IMR-90 (cell line): ENCODE data around the gene TXNL4B. TPM values are rescaled to one million over a fixed set of nuclear protein-coding genes. Genes with fewer than 3 reads are reported as not detected.

Source experiments
- ATAC-seq: fragments of 200-7000 bp; cut with Tn5 transposase; 2 replicates; pipeline ENCODE4 v1.9.1; 2020; ENCODE audit warnings: low read depth, mild to moderate bottlenecking, moderate library complexity
- BruUV-seq: library from RNA; stranded (reverse); fragments of 400-500 nt; replicated peaks from 2 replicates; lab custom pipeline; 2021; lab: Mats Ljungman, UMichigan
- CTCF ChIA-PET: fragments of 300-600 bp; formaldehyde crosslinking; extraction: SDS; loops from one replicate; lab custom pipeline; 2021; ENCODE audit warnings: antibody characterized with exemption; lab: Yijun Ruan, JAX
- POLR2A ChIA-PET: fragments of 300-600 bp; sonication (Branson Sonifier 250); formaldehyde crosslinking; loops from one replicate; lab custom pipeline; 2022; ENCODE audit warnings: antibody characterized with exemption; ENCODE audit not compliant: unreplicated experiment; lab: Charles Lee
- DNase-seq: peaks from one replicate; pipeline ENCODE4 v3.0.0; 2013
- H2AFZ ChIP-seq: replicated peaks from 2 replicates; pipeline ENCODE3; 2013; ENCODE audit warnings: low read length, mild to moderate bottlenecking; ENCODE audit not compliant: poor library complexity
- H2AK5ac ChIP-seq: 2 replicates; pipeline ENCODE4 v1.6.1; 2013; ENCODE audit warnings: low read depth, low read length, inconsistent platforms
- H2AK9ac ChIP-seq: replicated peaks from 2 replicates; pipeline ENCODE3; 2013; ENCODE audit warnings: mild to moderate bottlenecking, low read depth, low read length, moderate library complexity; ENCODE audit not compliant: poor library complexity
- H2BK120ac ChIP-seq: 2 replicates; pipeline ENCODE4 v1.6.1; 2013; ENCODE audit warnings: low read depth, low read length, inconsistent platforms
- H2BK15ac ChIP-seq: 3 replicates; pipeline ENCODE4 v1.6.1; 2013; ENCODE audit warnings: low read depth, low read length, inconsistent platforms
- H2BK20ac ChIP-seq: 2 replicates; pipeline ENCODE4 v1.6.1; 2013; ENCODE audit warnings: low read depth, mild to moderate bottlenecking, inconsistent platforms, low read length, moderate library complexity
- H2BK5ac ChIP-seq: 2 replicates; pipeline ENCODE4 v1.6.1; 2013; ENCODE audit warnings: mild to moderate bottlenecking, low read depth, low read length, inconsistent platforms; ENCODE audit not compliant: poor library complexity, severe bottlenecking
- H3K14ac ChIP-seq: replicated peaks from 2 replicates; pipeline ENCODE4 v1.6.1; 2013; ENCODE audit warnings: low read depth, low read length, inconsistent platforms
- H3K18ac ChIP-seq: 2 replicates; pipeline ENCODE4 v1.6.1; 2013; ENCODE audit warnings: low read depth, low read length, control low read depth
- H3K23ac ChIP-seq: 2 replicates; pipeline ENCODE4 v1.6.1; 2013; ENCODE audit warnings: low read depth, low read length, inconsistent platforms
- H3K27ac ChIP-seq: 2 replicates; pipeline ENCODE4 v1.5.1; 2013; ENCODE audit warnings: mild to moderate bottlenecking, control low read depth, low read length; ENCODE audit not compliant: insufficient read depth
- H3K27me3 ChIP-seq: 2 replicates; pipeline ENCODE4 v1.6.1; 2013; ENCODE audit warnings: low read length; ENCODE audit not compliant: control insufficient read depth, insufficient read depth
- H3K36me3 ChIP-seq: 2 replicates; pipeline ENCODE4 v1.6.1; 2013; ENCODE audit warnings: low read length, mixed read lengths; ENCODE audit not compliant: control insufficient read depth, insufficient read depth
- H3K4ac ChIP-seq: 2 replicates; pipeline ENCODE4 v1.6.1; 2013; ENCODE audit warnings: low read depth, low read length, inconsistent platforms
- H3K4me1 ChIP-seq: 2 replicates; pipeline ENCODE4 v1.6.1; 2013; ENCODE audit warnings: low read length, mixed read lengths; ENCODE audit not compliant: control insufficient read depth, insufficient read depth
- H3K4me2 ChIP-seq: 2 replicates; pipeline ENCODE4 v1.6.1; 2013; ENCODE audit warnings: low read depth, mild to moderate bottlenecking, control low read depth, low read length, moderate library complexity
- H3K4me3 ChIP-seq: 2 replicates; pipeline ENCODE4 v1.5.1; 2013; ENCODE audit warnings: low read depth, mild to moderate bottlenecking, control low read depth, low read length, moderate library complexity; ENCODE audit not compliant: insufficient read depth
- H3K56ac ChIP-seq: 2 replicates; pipeline ENCODE4 v1.6.1; 2013; ENCODE audit warnings: low read length, inconsistent platforms; ENCODE audit not compliant: insufficient read depth; ENCODE audit errors: extremely low read depth
- H3K79me1 ChIP-seq, 2 experiments: 2 replicates each; pipeline ENCODE4 v1.6.1; 2013; ENCODE audit warnings: low read length in 2 of 2, inconsistent platforms in 1 of 2, low read depth in 1 of 2
- H3K9ac ChIP-seq: 2 replicates; pipeline ENCODE4 v1.6.1; 2013; ENCODE audit warnings: low read depth, low read length, control low read depth
- H3K9me1 ChIP-seq: 2 replicates; pipeline ENCODE4 v1.6.1; 2013; ENCODE audit warnings: low read length, inconsistent platforms; ENCODE audit not compliant: insufficient read depth
- H3K9me3 ChIP-seq: 2 replicates; pipeline ENCODE4 v1.6.1; 2013; ENCODE audit warnings: low read length; ENCODE audit not compliant: control insufficient read depth, insufficient read depth
- H4K20me1 ChIP-seq: 2 replicates; pipeline ENCODE4 v1.6.1; 2013; ENCODE audit warnings: low read length, inconsistent platforms; ENCODE audit not compliant: insufficient read depth
- H4K5ac ChIP-seq: 2 replicates; pipeline ENCODE4 v1.6.1; 2013; ENCODE audit warnings: mild to moderate bottlenecking, low read depth, low read length, control low read depth
- H4K8ac ChIP-seq, 2 experiments: 2 replicates each; pipeline ENCODE4 v1.6.1; 2013; ENCODE audit warnings: low read depth in 2 of 2, low read length in 2 of 2, control low read depth in 1 of 2, inconsistent platforms in 1 of 2
- H4K91ac ChIP-seq: 2 replicates; pipeline ENCODE4 v1.6.1; 2013; ENCODE audit warnings: low read depth, low read length, inconsistent platforms; ENCODE audit not compliant: insufficient read depth
- BHLHE40 ChIP-seq: fragments of 150-350 bp; IDR thresholded peaks from 2 replicates; pipeline ENCODE4 v1.6.1; 2016; ENCODE audit warnings: mild to moderate bottlenecking, low read depth, low read length
- CEBPB ChIP-seq: IDR thresholded peaks from 2 replicates; pipeline ENCODE4 v1.6.1; 2012; ENCODE audit warnings: low read depth, low read length, improper control_type of control experiment
- CHD1 ChIP-seq: IDR thresholded peaks from 2 replicates; pipeline ENCODE4 v1.6.1; 2012; ENCODE audit warnings: low read depth, low read length, improper control_type of control experiment
- FOS ChIP-seq: fragments of 150-350 bp; IDR thresholded peaks from 2 replicates; pipeline ENCODE4 v1.6.1; 2016; ENCODE audit warnings: low read depth, low read length
- MAFK ChIP-seq: IDR thresholded peaks from 2 replicates; pipeline ENCODE4 v1.6.1; 2012; ENCODE audit warnings: low read depth, low read length, improper control_type of control experiment
- MAZ ChIP-seq: IDR thresholded peaks from 2 replicates; pipeline ENCODE4 v1.6.1; 2012; ENCODE audit warnings: low read depth, mild to moderate bottlenecking, low read length, improper control_type of control experiment, moderate library complexity, borderline replicate concordance
- MXI1 ChIP-seq: IDR thresholded peaks from 2 replicates; pipeline ENCODE4 v1.6.1; 2012; ENCODE audit warnings: low read depth, mild to moderate bottlenecking, low read length, moderate library complexity, borderline replicate concordance
- NFE2L2 ChIP-seq: fragments of 150-350 bp; IDR thresholded peaks from 2 replicates; pipeline ENCODE4 v1.6.1; 2016; ENCODE audit warnings: low read depth, mild to moderate bottlenecking, low read length
- POLR2A ChIP-seq: IDR thresholded peaks from 2 replicates; pipeline ENCODE4 v1.6.1; 2012; ENCODE audit warnings: mild to moderate bottlenecking, low read depth, low read length
- RAD21 ChIP-seq: IDR thresholded peaks from 2 replicates; pipeline ENCODE4 v1.6.1; 2012; ENCODE audit warnings: low read length, improper control_type of control experiment
- RCOR1 ChIP-seq: IDR thresholded peaks from 2 replicates; pipeline ENCODE4 v1.6.1; 2012; ENCODE audit warnings: mild to moderate bottlenecking, low read length, improper control_type of control experiment; ENCODE audit not compliant: insufficient replicate concordance
- RFX5 ChIP-seq: IDR thresholded peaks from 2 replicates; pipeline ENCODE4 v1.8.0; 2012; ENCODE audit warnings: low read depth, mild to moderate bottlenecking, low read length, moderate library complexity
- WGBS, 2 experiments: methylation state at CpG; one replicate each; pipeline versions ENCODE4 v1.1.5 to v1.1.7; 2013; ENCODE audit warnings: missing lambda C conversion rate in 2 of 2; ENCODE audit not compliant: insufficient read length in 1 of 2; ENCODE audit errors: extremely low coverage in 2 of 2; 5-methylcytosine and 5-hydroxymethylcytosine counted together
- dilution Hi-C: fragments of 300-500 bp; cut with HindIII; formaldehyde crosslinking; loops from one replicate; pipeline ENCODE4 v1.14.3; 2018; ENCODE audit warnings: low sequenced_read_pairs; ENCODE audit not compliant: unreplicated experiment
- in situ Hi-C: fragments of 300-500 bp; cut with MboI; formaldehyde crosslinking; loops from 3 replicates; pipeline ENCODE4 v1.14.3; 2019; ENCODE audit warnings: low sequenced_read_pairs, inconsistent platforms, mixed read lengths
- intact Hi-C: fragments of 100-400 bp; cut with micrococcal nuclease; formaldehyde crosslinking; loops from 2 replicates; pipeline ENCODE4 v1.10.0; 2022
- polyA plus RNA-seq, 3 experiments: library from polyadenylated mRNA; depleted of rRNA; stranded (reverse); fragments of >200 nt; gene quantifications; 2 replicates each; pipeline ENCODE4 v1.2.3, GENCODE V29; 2012; ENCODE audit warnings: low replicate concordance in 1 of 3
- total RNA-seq: library from RNA; depleted of rRNA; stranded (reverse); fragments of >200 nt; gene quantifications from 2 replicates; pipeline ENCODE4 v1.2.3, GENCODE V29; 2012
- TF ChIP-seq, protein P1 (sequence below): fragments of 150-350 bp; IDR thresholded peaks from 2 replicates; pipeline ENCODE4 v1.6.1; 2016; ENCODE audit warnings: low read depth, mild to moderate bottlenecking, low read length, moderate library complexity, borderline replicate concordance

Gene TXNL4B
- total and polyA plus RNA-seq, 2 of the 4 experiments (the other 2 are of a cell fraction), result 5.4 to 8.6 TPM

DNA sequence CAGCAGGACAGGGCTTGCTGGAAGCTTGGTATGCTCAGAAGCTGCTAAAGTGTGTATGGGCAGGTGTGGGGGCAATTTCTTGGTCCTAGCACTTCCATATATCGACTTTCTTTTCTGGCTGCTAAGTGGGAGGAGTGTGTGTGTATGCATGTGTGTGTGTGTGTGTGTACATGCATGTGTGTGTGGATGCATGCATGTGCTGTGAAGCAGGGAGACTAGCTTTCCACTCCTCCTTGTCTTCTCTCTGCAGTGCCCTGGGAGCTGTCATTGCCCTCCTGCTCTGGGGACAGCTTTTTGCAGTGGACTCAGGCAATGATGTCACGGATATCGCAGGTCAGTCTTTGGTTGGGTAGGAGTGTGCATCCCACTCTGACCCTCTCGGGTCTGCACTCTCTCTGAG lies 37.5 kb downstream of the TXNL4B start:
- Histone ChIP-seq H2AK5ac (no peak overlapping the region), H3K23ac (no peak overlapping the region), H3K9ac (no peak overlapping the region), H4K20me1 (no peaks in the 10 kb centered on the region), H3K27ac (no peak overlapping the region), H4K8ac (no peak overlapping the region), H3K79me1 (no peaks in the 10 kb centered on the region), H3K36me3 (no peaks in the 10 kb centered on the region), H3K4me2 (no peak overlapping the region), H2BK20ac (no peak overlapping the region), H3K4ac (no peak overlapping the region), H4K5ac (no peak overlapping the region), H3K9me1 (no peaks in the 10 kb centered on the region), H3K14ac (no peak overlapping the region), H4K91ac (no peak overlapping the region), H2BK5ac (no peak overlapping the region), H3K4me3 (no peak overlapping the region), H3K56ac (no peak overlapping the region), H2BK120ac (no peak overlapping the region), H3K4me1 (no peaks in the 10 kb centered on the region), H2AFZ (no peak overlapping the region), H3K9me3 (no peaks in the 10 kb centered on the region), H3K18ac (no peak overlapping the region), H2AK9ac (no peak overlapping the region), H2BK15ac (no peak overlapping the region), H3K27me3 (no peaks in the 10 kb centered on the region)
- ATAC-seq (no peak), DNase-seq (no peak)
- no peak for TF ChIP-seq RCOR1
- TF ChIP-seq MAFK, result no peak
- no peak for TF ChIP-seq NFE2L2
- no peak for TF ChIP-seq MAZ
- no peak for TF ChIP-seq CEBPB
- TF ChIP-seq RFX5, result no peak
- no peak for TF ChIP-seq CHD1
- TF ChIP-seq BHLHE40, result no peak
- no peak for TF ChIP-seq POLR2A
- TF ChIP-seq MXI1, result no peak
- TF ChIP-seq, protein P1, sequence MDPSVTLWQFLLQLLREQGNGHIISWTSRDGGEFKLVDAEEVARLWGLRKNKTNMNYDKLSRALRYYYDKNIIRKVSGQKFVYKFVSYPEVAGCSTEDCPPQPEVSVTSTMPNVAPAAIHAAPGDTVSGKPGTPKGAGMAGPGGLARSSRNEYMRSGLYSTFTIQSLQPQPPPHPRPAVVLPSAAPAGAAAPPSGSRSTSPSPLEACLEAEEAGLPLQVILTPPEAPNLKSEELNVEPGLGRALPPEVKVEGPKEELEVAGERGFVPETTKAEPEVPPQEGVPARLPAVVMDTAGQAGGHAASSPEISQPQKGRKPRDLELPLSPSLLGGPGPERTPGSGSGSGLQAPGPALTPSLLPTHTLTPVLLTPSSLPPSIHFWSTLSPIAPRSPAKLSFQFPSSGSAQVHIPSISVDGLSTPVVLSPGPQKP, result no peak
- no peak for TF ChIP-seq RAD21
- TF ChIP-seq FOS, result no peak
- dilution Hi-C loops, result no loop called here
- no TSS peak for BruUV-seq
- no CpG with 5 or more reads among the region's 4 CpGs for WGBS, 2 experiments
- CTCF ChIA-PET, result interaction anchor here (0.6 kb wide), 1 partner anchor 47 kb away, joined by 3 read pairs; no protein-coding TSS in a partner anchor
- in situ Hi-C loops, result no loop called here
- POLR2A ChIA-PET, result no interaction called here
- intact Hi-C loops, result no loop called here
